Middle frontal gyrus (tissue), 1 donor: ENCODE results near the gene RAB44.

Experiments
- DNase-seq: peaks from one replicate; pipeline ENCODE4 v3.0.0-alpha.2; 2015; ENCODE audit warnings: low spot score; ENCODE audit errors: extremely low spot score

RAB44 gene

GRCh38 chr6:36730424-36731380 lies 33.1 kb downstream of the RAB44 start:
- no peak for DNase-seq

GRCh38 chr6:36731622-36732310 lies 34.1 kb downstream of the RAB44 start:
- DNase-seq: no peak

- no peak for DNase-seq
Measured at GRCh38 chr6:36733300-36733699, 35.7 kb downstream of the RAB44 start.

GRCh38 chr6:36734486-36735060 lies 36.9 kb downstream of the RAB44 start:
- DNase-seq: no peak

DNA sequence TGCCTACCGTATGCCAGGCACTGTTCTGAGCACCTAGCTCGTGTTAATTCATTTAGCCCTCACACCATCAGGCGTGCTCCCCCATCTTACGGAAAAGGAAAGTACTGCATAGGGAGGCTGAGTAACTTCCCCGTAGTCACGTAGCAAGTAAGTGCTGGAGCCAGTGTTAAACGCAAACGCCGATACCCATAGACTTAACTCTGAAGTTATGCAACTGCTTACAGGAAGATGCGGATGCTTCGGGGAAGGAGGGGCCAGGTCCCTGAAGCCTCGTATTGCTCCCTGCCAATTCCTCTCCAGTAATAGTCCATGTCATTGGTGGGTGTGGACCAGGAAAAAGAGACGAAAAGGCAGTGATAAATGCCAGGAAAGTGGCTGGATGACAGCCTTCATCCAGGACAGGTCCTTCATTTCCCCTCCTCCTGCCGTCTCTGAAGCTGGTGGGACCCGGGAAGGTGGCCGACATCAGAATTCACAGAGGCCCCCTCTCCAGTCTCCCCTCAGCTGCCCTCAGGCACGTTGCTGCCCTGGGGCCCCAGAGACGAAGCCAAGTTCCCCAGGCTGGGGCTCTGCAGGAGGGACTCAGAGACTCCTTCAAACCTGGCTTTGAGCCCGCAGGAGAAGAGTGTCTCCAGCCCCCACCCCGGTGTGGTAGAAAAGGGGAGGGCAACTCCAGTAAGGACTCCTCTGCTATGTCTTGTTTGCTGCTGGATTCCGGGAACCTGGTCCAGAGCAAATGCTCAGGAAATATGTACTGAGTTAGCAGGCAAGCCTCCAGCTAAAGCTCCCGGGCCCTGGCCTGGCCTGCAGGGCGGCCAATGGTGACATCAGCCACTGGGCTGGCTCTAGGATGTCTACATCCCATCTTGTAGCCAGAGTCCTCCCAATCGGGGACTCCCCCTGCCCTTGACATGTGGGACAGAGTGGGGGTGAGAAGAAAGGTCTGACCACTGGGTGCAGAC lies 37.8 kb downstream of the RAB44 start:
- DNase-seq: no peak

GRCh38 chr6:36737043-36737785 lies 39.6 kb downstream of the RAB44 start:
- DNase-seq: no peak

DNA sequence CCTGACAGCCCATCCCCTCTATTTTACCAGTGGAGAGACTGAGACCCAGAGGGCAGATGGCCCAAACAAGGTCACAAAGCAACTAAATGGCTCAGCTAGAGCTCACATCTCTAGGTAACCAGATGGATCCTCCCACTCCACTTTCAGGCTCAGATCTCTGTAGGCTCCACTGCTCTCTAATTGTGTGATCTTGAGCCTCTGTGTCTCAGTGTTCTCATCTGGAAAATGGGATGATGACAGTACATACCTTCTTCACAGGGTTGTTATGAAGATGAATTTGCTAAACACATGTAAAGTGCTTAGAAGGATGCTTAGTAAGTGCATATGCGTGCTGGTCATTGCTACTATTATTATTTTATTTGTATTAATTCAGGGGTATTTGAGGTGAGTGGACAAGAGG lies 40.5 kb downstream of the RAB44 start:
- DNase-seq: no peak

GRCh38 chr6:36739947-36740817 lies 42.6 kb downstream of the RAB44 start:
- DNase-seq: no peak

DNA sequence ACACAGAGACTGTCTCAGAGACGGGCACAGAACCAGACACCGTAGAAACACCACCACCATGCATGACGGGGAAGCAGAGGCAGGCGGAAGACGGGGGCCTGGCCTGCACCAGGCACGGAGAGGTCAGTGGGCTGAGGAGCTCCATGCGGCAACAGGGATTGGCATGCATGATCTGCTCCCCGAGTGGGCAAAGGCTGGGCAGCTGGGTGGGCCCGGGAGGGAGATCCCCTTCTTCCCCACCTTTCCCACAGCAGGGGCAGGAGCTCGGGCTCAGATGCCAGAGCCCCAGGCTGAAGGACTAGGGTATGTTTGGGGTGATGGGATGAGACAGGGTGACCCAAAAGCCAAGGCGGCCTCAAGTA lies 43.2 kb downstream of the RAB44 start:
- DNase-seq: no peak

- no peak for DNase-seq
Measured at GRCh38 chr6:36742146-36742545, 44.5 kb downstream of the RAB44 start.

DNA sequence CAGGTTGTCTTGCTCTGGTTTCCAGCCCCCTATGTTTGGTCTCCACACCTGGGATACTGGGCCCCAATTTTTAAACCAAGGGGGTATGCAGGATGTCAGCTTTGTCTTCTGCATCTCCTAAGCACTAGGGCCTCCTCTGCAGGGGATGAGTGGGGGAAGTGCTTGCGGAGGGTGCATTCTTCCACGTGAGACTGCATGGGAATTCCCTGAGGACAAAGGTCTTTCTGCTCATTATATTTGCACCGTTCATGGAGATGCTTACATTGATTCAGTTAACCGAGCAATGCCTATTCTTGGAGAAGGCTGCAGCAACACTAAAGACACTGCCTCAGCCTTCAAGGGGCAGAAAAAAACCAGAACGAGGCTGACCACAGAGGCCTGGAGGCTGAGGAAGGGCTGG lies 45.4 kb downstream of the RAB44 start:
- DNase-seq: no peak

- DNase-seq: no peak
Measured at GRCh38 chr6:36743538-36744303, 46.1 kb downstream of the RAB44 start.

DNA sequence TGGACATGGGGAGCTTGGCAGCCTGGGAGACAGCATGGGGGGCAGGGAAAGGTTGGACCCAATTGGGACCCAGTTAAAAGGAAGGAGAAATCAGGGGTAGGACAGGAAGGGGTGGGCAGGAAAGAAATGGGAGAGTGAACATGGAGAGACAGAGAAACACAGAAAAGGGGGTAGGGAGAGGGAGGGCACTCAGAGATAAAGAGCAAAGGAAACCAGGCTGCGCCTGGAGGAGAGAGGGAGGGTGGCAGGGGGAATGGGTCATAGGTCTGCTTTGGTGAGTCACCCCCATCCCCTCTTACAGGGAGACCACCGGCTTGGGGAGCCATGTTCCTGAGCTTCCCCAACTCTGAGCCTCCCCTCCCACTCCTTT lies 46.7 kb downstream of the RAB44 start:
- DNase-seq: no peak

- DNase-seq: no peak
Measured at GRCh38 chr6:36745283-36745682, 47.7 kb downstream of the RAB44 start.

DNA sequence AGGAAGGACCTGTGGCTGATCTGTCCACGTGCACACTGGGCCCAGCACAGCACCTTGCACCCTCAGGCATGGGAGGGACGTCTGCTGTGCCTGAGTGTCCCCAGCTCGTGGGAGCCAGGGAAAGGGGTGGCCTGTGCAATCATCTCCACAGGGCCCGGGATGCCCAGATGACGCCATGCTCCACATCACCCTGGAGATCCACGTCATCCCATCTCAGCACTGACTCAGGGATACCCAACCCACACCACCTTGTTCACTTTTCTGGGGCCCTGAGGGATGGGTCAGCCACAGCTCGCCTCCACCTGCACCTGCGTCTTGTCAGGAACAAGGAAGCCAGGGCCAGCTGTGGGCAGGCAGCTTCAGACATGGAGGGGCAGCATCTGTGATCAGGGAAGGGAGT lies 48.2 kb downstream of the RAB44 start:
- DNase-seq: no peak

GRCh38 chr6:36746251-36746650 lies 48.6 kb downstream of the RAB44 start:
- no peak for DNase-seq

DNA sequence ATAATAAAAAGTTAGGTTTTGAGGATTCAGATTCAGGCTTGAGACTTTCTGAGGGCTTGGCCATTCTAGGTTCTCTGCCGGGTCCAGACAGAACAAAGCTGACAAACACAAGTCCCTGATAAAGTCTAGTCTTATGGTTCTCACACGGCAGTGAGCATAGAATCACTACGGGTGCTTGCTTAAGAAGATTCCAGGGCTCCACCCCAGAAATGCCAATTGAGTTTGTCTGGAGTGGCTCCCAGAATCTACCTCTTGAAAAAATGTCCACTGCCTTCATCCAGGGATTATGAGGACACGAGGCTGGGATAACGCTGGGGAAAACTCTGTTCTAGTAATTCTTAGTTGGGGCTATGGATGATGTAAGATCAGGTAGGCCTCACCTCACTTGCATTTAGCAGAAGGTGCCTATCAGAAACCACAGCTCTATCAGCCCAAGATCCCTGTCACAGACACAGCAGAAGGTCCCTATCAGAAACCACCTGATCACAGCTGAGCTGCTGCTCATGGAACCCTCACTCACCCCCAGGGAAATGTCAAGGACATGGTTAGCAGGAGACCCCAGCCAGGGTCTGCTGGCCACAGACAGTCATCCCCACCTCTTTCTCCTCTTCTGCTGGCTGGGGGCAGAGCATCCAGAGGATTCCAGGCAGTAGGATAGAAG lies 52.3 kb downstream of the RAB44 start:
- DNase-seq: no peak

- DNase-seq: no peak
Measured at GRCh38 chr6:36751091-36751490, 53.5 kb downstream of the RAB44 start.
